K562 (cell line): Measurements from ENCODE around the gene RFX7. TPM values are rescaled to one million over a fixed set of nuclear protein-coding genes. Genes with fewer than 3 reads are reported as not detected.
A peak's percentile ranks its signal among the peaks of the same experiment; 100 is the strongest.

Experiments
- CEBPG ChIP-seq, 3 experiments: fragments of 200-800 bp in 1 of 3; sonication (Bioruptor generic) in 1 of 3; sonication (generic) in 1 of 3; formaldehyde crosslinking in 1 of 3; IDR thresholded peaks in 2 of 3; conservative IDR thresholded peaks in 1 of 3; 2 replicates each; pipeline versions ENCODE4 v1.6.1 to v1.8.0; 2016 to 2022; ENCODE audit warnings: missing compliant biosample characterization in 2 of 3, missing genetic modification characterization in 2 of 3, mild to moderate bottlenecking in 1 of 3, missing genetic modification reagents in 1 of 3
- PKNOX1 ChIP-seq: fragments of 450-650 bp; IDR thresholded peaks from 2 replicates; pipeline ENCODE4 v1.6.1; 2016
- RERE ChIP-seq: sonication (generic); formaldehyde crosslinking; IDR thresholded peaks from 2 replicates; pipeline ENCODE4 v1.8.0; 2023; ENCODE audit warnings: missing genetic modification reagents, mild to moderate bottlenecking, borderline replicate concordance
- USF1 ChIP-seq: sonication (generic); formaldehyde crosslinking; IDR thresholded peaks from 2 replicates; pipeline ENCODE4 v1.9.0; 2022; ENCODE audit warnings: mild to moderate bottlenecking, missing genetic modification reagents
- polyA plus RNA-seq, 8 experiments: library from polyadenylated mRNA; depleted of rRNA in 4 of 8; stranded (reverse) in 5 of 8; unstranded in 3 of 8; fragments of >200 nt; fragmentation: Nextera tagmentation in 2 of 8; fragmentation: Illumina TruSeq in 1 of 8; extraction: Ambion mirVana in 2 of 8; extraction: Trizol in 1 of 8; gene quantifications; 2 replicates each; pipeline versions ENCODE4 v1.2.1 to v1.2.3, GENCODE V29; 2011 to 2014; ENCODE audit warnings: inconsistent platforms in 1 of 8, missing spikeins in 1 of 8
- total RNA-seq, 7 experiments: library from RNA; depleted of rRNA in 6 of 7; stranded (reverse); fragments of >200 nt in 6 of 7; fragmentation: Illumina TruSeq in 2 of 7; extraction: Trizol in 2 of 7; gene quantifications; 2 replicates each; pipeline versions ENCODE4 v1.2.1 to v1.2.3, GENCODE V29; 2011 to 2021; ENCODE audit warnings: low replicate concordance in 1 of 7

RFX7 gene
- total and polyA plus RNA-seq, 9 of the 15 experiments (the other 6 are each of a cell fraction or from before 2014, with no cell fraction given), result 2.4 to 17.9 (median 6.3) TPM

GRCh38 chr15:56160966-56161365 is 82.7 kb downstream of the RFX7 start (continued):
- TF ChIP-seq CEBPG (CRISPR knock-in tag; IDR thresholded peaks at IDR 0.05) (no peak), CEBPG (tag; conservative IDR thresholded peaks at IDR 0.05 in 1 of 2, IDR thresholded peaks at IDR 0.05 in 1 of 2) (peak; percentile 89 to 93), PKNOX1 (peak; percentile 19; the same call in 1 of the 2 replicates), RERE (CRISPR knock-in tag) (no peak), USF1 (CRISPR knock-in tag) (no peak)
- TF ChIP-seq, all 486 proteins: peak for 8
